ENCODE results near the gene PKDCC. TPM values are rescaled to one million over a fixed set of nuclear protein-coding genes. Genes with fewer than 3 reads are reported as not detected.

Gene PKDCC
- total RNA-seq, 2 donors from 2014 or later: 85.3 to 105 TPM

DNA sequence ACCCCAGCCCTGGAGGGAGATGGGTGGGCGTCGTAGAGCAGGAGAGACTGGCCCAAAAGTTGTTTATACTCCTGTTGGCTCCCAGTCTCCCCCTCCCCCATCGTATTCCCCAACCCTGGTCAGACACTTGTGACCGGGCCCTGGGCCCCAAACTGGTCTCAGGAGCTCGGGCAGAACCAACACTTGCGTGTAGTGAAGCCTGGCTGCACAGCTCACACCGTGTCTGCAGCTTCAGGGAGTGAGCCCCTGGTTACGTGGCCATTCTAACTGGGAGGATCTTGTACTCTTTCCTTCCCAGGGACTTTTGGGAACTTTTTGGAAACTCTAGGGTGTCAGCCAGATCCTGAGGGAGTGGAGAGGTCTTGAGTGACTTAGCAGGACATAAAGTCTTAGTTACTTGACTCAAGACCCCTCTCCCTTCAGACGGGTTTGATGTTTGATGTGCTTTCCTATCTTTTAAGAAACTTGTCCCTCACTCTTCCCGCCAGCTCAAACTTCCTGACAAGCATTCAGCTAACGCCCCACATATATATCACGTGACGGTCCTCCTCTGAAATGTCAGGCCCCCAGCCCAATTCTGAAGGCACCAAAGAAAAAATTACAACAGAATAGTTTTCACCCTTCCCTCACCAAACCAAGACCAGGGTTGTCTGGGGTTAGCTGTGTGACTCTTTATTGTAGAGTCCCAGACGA lies 2.3 kb downstream of the PKDCC start:
- peak overlapping the region; percentile 2 for H3K9ac ChIP-seq (ENCODE audit: extremely low read depth, low read length, poor library complexity, severe bottlenecking)
- no peaks in the 10 kb centered on the region for H3K27me3 ChIP-seq (ENCODE audit: control insufficient read depth, insufficient read depth, low read length, poor library complexity, severe bottlenecking)
- peaks cover 24% of the 10 kb centered on the region for H3K36me3 Mint-ChIP-seq (ENCODE audit: low read depth)
- peaks cover 8% of the 10 kb centered on the region for H3K27me3 Mint-ChIP-seq (ENCODE audit: insufficient read depth)
- no peak for TF ChIP-seq CTCF (conservative IDR thresholded peaks at IDR 0.05)
- no peaks in the 10 kb centered on the region for H3K9me3 ChIP-seq (ENCODE audit: control insufficient read depth, low read length)
- H3K4me3 ChIP-seq (ENCODE audit: low read length): peak overlapping the region; percentile 90
- WGBS, 2 experiments (ENCODE audit: insufficient coverage in 1 of 2, insufficient read length in 1 of 2): 62 to 68% methylated on average over 5 to 14 of the region's 14 CpGs
- peaks cover 20% of the 10 kb centered on the region for H3K36me3 ChIP-seq (ENCODE audit: control insufficient read depth, insufficient read depth, low read length)
- H3K4me3 Mint-ChIP-seq: peak overlapping the region; percentile 88
- H3K27ac ChIP-seq (ENCODE audit: low read depth, low read length): no peak overlapping the region
- DNase-seq: no peak
- no peak overlapping the region for H3K27ac Mint-ChIP-seq
- peaks cover 20% of the 10 kb centered on the region for H3K4me1 ChIP-seq (ENCODE audit: control insufficient read depth, insufficient read depth, low read length)
- no peaks in the 10 kb centered on the region for H3K9me3 Mint-ChIP-seq
- H3K4me1 Mint-ChIP-seq: peaks cover 65% of the 10 kb centered on the region

- H3K4me1 Mint-ChIP-seq: peaks cover 63% of the 10 kb centered on the region
Observed at GRCh38 chr2:42050703-42051542, 3.1 kb downstream of the PKDCC start.

More at GRCh38 chr2:42050703-42051542, 3.1 kb downstream of the PKDCC start:
- H3K4me1 ChIP-seq (ENCODE audit: control insufficient read depth, insufficient read depth, low read length): peaks cover 13% of the 10 kb centered on the region
- peak overlapping the region; percentile 41 for H3K27ac ChIP-seq (ENCODE audit: low read depth, low read length)
- Mint-ChIP-seq H3K27me3 (ENCODE audit: insufficient read depth) (peaks cover 8% of the 10 kb centered on the region), H3K27ac (no peak overlapping the region), H3K9me3 (no peaks in the 10 kb centered on the region), H3K36me3 (ENCODE audit: low read depth) (peaks cover 31% of the 10 kb centered on the region), H3K4me3 (peak overlapping the region; percentile 88)
- peak overlapping the region; percentile 90 for H3K4me3 ChIP-seq (ENCODE audit: low read length)
- no peak for TF ChIP-seq CTCF (conservative IDR thresholded peaks at IDR 0.05)
- 56 to 70% methylated on average over 3 to 8 of the region's 8 CpGs for WGBS, 2 experiments (ENCODE audit: insufficient coverage in 1 of 2, insufficient read length in 1 of 2)
- H3K36me3 ChIP-seq (ENCODE audit: control insufficient read depth, insufficient read depth, low read length): peaks cover 26% of the 10 kb centered on the region
- H3K9ac ChIP-seq (ENCODE audit: extremely low read depth, low read length, poor library complexity, severe bottlenecking): no peak overlapping the region
- H3K27me3 ChIP-seq (ENCODE audit: control insufficient read depth, insufficient read depth, low read length, poor library complexity, severe bottlenecking): no peaks in the 10 kb centered on the region
- H3K9me3 ChIP-seq (ENCODE audit: control insufficient read depth, low read length): no peaks in the 10 kb centered on the region
- DNase-seq: no peak

All from endodermal cell (in vitro differentiated cells).